ENCODE data around the gene PACRG. TPM values are rescaled to one million over a fixed set of nuclear protein-coding genes. Genes with fewer than 3 reads are reported as not detected.
A peak's percentile ranks its signal among the peaks of the same experiment; 100 is the strongest.

PACRG gene
- total and polyA plus RNA-seq, 2 experiments from 2014 or later = not detected

DNA sequence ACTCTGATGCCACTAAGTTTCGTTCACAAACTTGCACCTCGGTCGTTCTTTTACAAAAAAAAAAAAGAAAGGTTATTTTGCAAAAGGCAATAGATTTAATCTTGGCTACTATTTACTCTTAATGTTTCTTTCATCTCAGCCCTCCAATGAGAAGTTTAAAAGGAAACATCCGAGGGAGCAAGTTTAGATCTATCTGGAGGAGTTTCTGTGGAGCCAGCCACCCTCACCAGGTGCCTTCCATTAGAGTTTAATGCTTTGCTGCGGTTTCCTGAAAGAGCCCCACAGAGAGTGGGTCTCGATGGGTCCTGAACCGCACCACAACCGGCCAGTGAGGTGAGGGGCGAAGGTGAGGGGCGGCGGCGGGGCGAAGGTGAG is 840 bp upstream of the PACRG start:
- TF ChIP-seq EZH2phosphoT487 (IDR thresholded peaks at IDR 0.05; ENCODE audit: insufficient read depth, low read depth) = no peak
- TF ChIP-seq EZH2 (IDR thresholded peaks at IDR 0.05; ENCODE audit: insufficient read depth, poor library complexity, severe bottlenecking) = no peak
- Histone ChIP-seq H3K27me3 (replicated peaks; ENCODE audit: insufficient read depth) (no peaks in the 10 kb centered on the region), H4K20me1 (ENCODE audit: insufficient read depth) (no peaks in the 10 kb centered on the region), H3K79me2 (ENCODE audit: insufficient read depth) (no peaks in the 10 kb centered on the region), H3K27ac (no peak overlapping the region), H3K9me2 (ENCODE audit: insufficient read depth) (no peaks in the 10 kb centered on the region), H3K4me1 (ENCODE audit: insufficient read depth) (no peaks in the 10 kb centered on the region), H3K36me3 (ENCODE audit: low read depth) (no peaks in the 10 kb centered on the region), H3K4me2 (ENCODE audit: unreplicated experiment) (peak overlapping the region; percentile 79), H3F3A (ENCODE audit: insufficient read depth) (no peaks in the 10 kb centered on the region), H3K4me3 (peak overlapping the region; percentile 86), H3K9me3 (ENCODE audit: low read depth) (no peaks in the 10 kb centered on the region), H2AFZ (peak overlapping the region; percentile 95), H3K9ac (peak overlapping the region; percentile 89)
- WGBS, 2 experiments (ENCODE audit: low coverage in 1 of 2, low lambda C conversion rate in 2 of 2, missing lambda C conversion rate in 2 of 2) = 6% methylated on average over 12 to 13 of the region's 13 CpGs
- peak; percentile 40 for DNase-seq
- in situ Hi-C loops (cut with MboI) = no loop called here

DNA sequence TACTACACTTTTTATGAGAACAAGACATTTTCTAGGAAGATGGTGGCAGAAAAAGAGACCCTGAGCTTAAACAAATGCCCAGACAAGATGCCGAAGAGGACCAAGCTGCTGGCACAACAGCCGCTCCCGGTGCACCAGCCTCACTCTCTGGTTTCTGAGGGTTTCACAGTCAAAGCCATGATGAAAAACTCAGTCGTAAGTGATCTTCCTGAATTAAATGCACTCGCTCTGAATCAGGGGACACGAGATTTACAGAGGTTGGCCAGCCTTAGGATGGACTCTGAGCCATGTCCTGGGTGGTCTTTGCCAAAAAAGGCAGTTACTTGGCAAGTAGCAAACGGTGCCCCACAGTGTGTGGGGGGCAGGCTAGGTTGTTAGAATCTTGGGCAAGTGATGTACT is 423 bp downstream of the PACRG start:
- in situ Hi-C loops (cut with MboI) = no loop called here
- 1 to 4% methylated on average over 7 of the region's 7 CpGs for WGBS, 2 experiments (ENCODE audit: low coverage in 1 of 2, low lambda C conversion rate in 2 of 2, missing lambda C conversion rate in 2 of 2)
- Histone ChIP-seq H3K79me2 (ENCODE audit: insufficient read depth) (no peaks in the 10 kb centered on the region), H3K9me3 (ENCODE audit: low read depth) (no peaks in the 10 kb centered on the region), H3K27ac (peak overlapping the region; percentile 28), H4K20me1 (ENCODE audit: insufficient read depth) (no peaks in the 10 kb centered on the region), H3K9me2 (ENCODE audit: insufficient read depth) (no peaks in the 10 kb centered on the region), H3K4me1 (ENCODE audit: insufficient read depth) (no peaks in the 10 kb centered on the region), H3F3A (ENCODE audit: insufficient read depth) (no peaks in the 10 kb centered on the region), H3K4me3 (peak overlapping the region; percentile 86), H2AFZ (peak overlapping the region; percentile 99), H3K4me2 (ENCODE audit: unreplicated experiment) (peak overlapping the region; percentile 88), H3K9ac (peak overlapping the region; percentile 89), H3K36me3 (ENCODE audit: low read depth) (no peaks in the 10 kb centered on the region), H3K27me3 (replicated peaks; ENCODE audit: insufficient read depth) (no peaks in the 10 kb centered on the region)
- TF ChIP-seq EZH2phosphoT487 (IDR thresholded peaks at IDR 0.05; ENCODE audit: insufficient read depth, low read depth) (no peak), EZH2 (IDR thresholded peaks at IDR 0.05; ENCODE audit: insufficient read depth, poor library complexity, severe bottlenecking) (no peak)
- DNase-seq = peak; percentile 53

DNA sequence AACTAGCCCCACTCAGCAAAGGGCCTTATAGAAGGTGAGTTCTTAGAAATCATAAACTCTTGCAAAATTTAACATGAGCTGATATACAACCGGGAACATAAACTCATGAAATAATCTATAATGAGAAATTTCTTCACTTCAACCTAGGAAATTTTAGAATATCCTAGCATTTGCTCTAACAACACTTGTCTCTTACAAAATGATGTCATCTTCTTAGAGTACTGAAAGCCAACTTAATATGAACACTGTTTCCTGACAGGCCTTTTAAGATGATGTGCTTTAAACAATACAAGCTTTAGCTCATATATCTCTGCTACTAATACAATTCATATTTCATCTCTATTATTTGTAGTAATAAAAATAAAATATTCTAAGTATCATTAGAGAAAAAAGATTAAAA is 932 bp downstream of the PACRG start:
- Histone ChIP-seq H3F3A (ENCODE audit: insufficient read depth) (no peaks in the 10 kb centered on the region), H3K36me3 (ENCODE audit: low read depth) (no peaks in the 10 kb centered on the region), H3K79me2 (ENCODE audit: insufficient read depth) (no peaks in the 10 kb centered on the region), H3K4me3 (no peak overlapping the region), H3K4me2 (ENCODE audit: unreplicated experiment) (no peak overlapping the region), H3K9ac (peak overlapping the region; percentile 89), H3K9me2 (ENCODE audit: insufficient read depth) (no peaks in the 10 kb centered on the region), H3K9me3 (ENCODE audit: low read depth) (no peaks in the 10 kb centered on the region), H2AFZ (peak overlapping the region; percentile 99), H3K27ac (no peak overlapping the region), H4K20me1 (ENCODE audit: insufficient read depth) (no peaks in the 10 kb centered on the region), H3K4me1 (ENCODE audit: insufficient read depth) (no peaks in the 10 kb centered on the region), H3K27me3 (replicated peaks; ENCODE audit: insufficient read depth) (no peaks in the 10 kb centered on the region)
- in situ Hi-C loops (cut with MboI) = no loop called here
- no peak for TF ChIP-seq EZH2 (IDR thresholded peaks at IDR 0.05; ENCODE audit: insufficient read depth, poor library complexity, severe bottlenecking)
- TF ChIP-seq EZH2phosphoT487 (IDR thresholded peaks at IDR 0.05; ENCODE audit: insufficient read depth, low read depth) = no peak
- DNase-seq = no peak
- WGBS, 2 experiments (ENCODE audit: low coverage in 1 of 2, low lambda C conversion rate in 2 of 2, missing lambda C conversion rate in 2 of 2) = 46 to 47% methylated on average over 1 of the region's 1 CpG

DNA sequence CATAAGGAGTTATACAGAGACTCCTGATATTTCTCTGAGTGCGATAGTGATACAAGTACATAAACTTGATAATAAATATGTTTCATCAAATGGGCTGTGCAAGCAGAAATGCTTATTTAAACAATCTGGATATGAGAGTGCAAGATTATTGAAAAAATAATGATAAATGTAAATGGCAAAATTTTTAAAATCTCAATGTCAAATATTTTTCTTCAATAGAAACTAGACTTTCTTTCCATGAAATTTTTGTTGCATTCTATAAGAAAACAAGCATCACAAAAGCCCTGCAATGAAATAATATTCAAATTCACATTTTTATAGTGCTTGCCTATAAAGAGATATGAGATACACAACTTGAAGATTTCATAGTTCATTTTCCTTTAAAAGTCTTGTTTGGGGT is 2.7 kb downstream of the PACRG start:
- H3K79me2 ChIP-seq (ENCODE audit: insufficient read depth) = no peaks in the 10 kb centered on the region
- H3K36me3 ChIP-seq (ENCODE audit: low read depth) = no peaks in the 10 kb centered on the region
- DNase-seq = no peak
- H3K27ac ChIP-seq = no peak overlapping the region
- no peak overlapping the region for H3K4me3 ChIP-seq
- TF ChIP-seq EZH2phosphoT487 (IDR thresholded peaks at IDR 0.05; ENCODE audit: insufficient read depth, low read depth) = no peak
- TF ChIP-seq EZH2 (IDR thresholded peaks at IDR 0.05; ENCODE audit: insufficient read depth, poor library complexity, severe bottlenecking) = no peak
- no peaks in the 10 kb centered on the region for H3K9me2 ChIP-seq (ENCODE audit: insufficient read depth)
- H3K4me1 ChIP-seq (ENCODE audit: insufficient read depth) = no peaks in the 10 kb centered on the region
- no peak overlapping the region for H3K4me2 ChIP-seq (ENCODE audit: unreplicated experiment)
- no peaks in the 10 kb centered on the region for H3K9me3 ChIP-seq (ENCODE audit: low read depth)
- H2AFZ ChIP-seq = no peak overlapping the region
- WGBS, 2 experiments (ENCODE audit: low coverage in 1 of 2, low lambda C conversion rate in 2 of 2, missing lambda C conversion rate in 2 of 2) = 88 to 94% methylated on average over 1 of the region's 1 CpG
- no peaks in the 10 kb centered on the region for H4K20me1 ChIP-seq (ENCODE audit: insufficient read depth)
- in situ Hi-C loops (cut with MboI) = no loop called here
- no peaks in the 10 kb centered on the region for H3K27me3 ChIP-seq (replicated peaks; ENCODE audit: insufficient read depth)
- H3K9ac ChIP-seq = no peak overlapping the region
- no peaks in the 10 kb centered on the region for H3F3A ChIP-seq (ENCODE audit: insufficient read depth)

DNA sequence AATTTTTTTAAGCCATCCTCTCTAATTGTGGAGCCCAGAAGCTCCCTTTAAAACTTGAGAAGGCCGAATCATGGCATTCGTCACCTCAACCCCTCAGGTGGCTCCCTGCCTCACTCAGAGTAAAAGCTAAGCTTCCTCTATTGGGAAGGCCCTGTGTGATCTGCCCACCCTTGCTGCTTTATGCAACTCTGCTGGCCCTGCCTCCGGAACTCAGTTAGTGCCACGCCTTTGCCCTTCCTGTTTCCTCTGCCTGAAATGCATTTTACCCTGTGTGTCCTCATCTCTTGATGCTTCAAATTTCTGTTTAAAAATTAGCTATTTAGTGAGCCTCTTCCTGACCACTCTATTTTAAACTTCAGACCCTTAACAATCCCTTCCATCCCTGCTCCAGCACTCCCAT is 5.7 kb downstream of the PACRG start:
- WGBS, 2 experiments (ENCODE audit: low coverage in 1 of 2, low lambda C conversion rate in 2 of 2, missing lambda C conversion rate in 2 of 2) = 52 to 59% methylated on average over 4 of the region's 4 CpGs
- H3F3A ChIP-seq (ENCODE audit: insufficient read depth) = no peaks in the 10 kb centered on the region
- H3K4me3 ChIP-seq = no peak overlapping the region
- H3K27me3 ChIP-seq (replicated peaks; ENCODE audit: insufficient read depth) = no peaks in the 10 kb centered on the region
- no peak overlapping the region for H3K27ac ChIP-seq
- in situ Hi-C loops (cut with MboI) = no loop called here
- no peaks in the 10 kb centered on the region for H3K9me3 ChIP-seq (ENCODE audit: low read depth)
- H3K79me2 ChIP-seq (ENCODE audit: insufficient read depth) = no peaks in the 10 kb centered on the region
- no peak overlapping the region for H3K9ac ChIP-seq
- no peaks in the 10 kb centered on the region for H3K9me2 ChIP-seq (ENCODE audit: insufficient read depth)
- H4K20me1 ChIP-seq (ENCODE audit: insufficient read depth) = no peaks in the 10 kb centered on the region
- TF ChIP-seq EZH2 (IDR thresholded peaks at IDR 0.05; ENCODE audit: insufficient read depth, poor library complexity, severe bottlenecking) (no peak), EZH2phosphoT487 (IDR thresholded peaks at IDR 0.05; ENCODE audit: insufficient read depth, low read depth) (no peak)
- peak overlapping the region; percentile 23; the same call in 1 of the 2 replicates for H2AFZ ChIP-seq
- H3K36me3 ChIP-seq (ENCODE audit: low read depth) = no peaks in the 10 kb centered on the region
- DNase-seq = no peak
- no peak overlapping the region for H3K4me2 ChIP-seq (ENCODE audit: unreplicated experiment)
- no peaks in the 10 kb centered on the region for H3K4me1 ChIP-seq (ENCODE audit: insufficient read depth)
